Uterus (tissue), 2 donors: Measurements from ENCODE around the gene RAI14.

ENCODE experiments used
- CTCF ChIP-seq, 4 experiments: fragments of 200-600 bp in 2 of 4; fragments of 450-650 bp in 2 of 4; sonication (generic) in 2 of 4; IDR thresholded peaks; one replicate each; pipeline ENCODE4 v1.5.1; 2016 to 2019; ENCODE audit warnings: antibody characterized with exemption in 4 of 4, mild to moderate bottlenecking in 2 of 4, moderate library complexity in 1 of 4
- POLR2A ChIP-seq, 2 donors: fragments of 450-650 bp; IDR thresholded peaks; one replicate each; pipeline ENCODE4 v1.6.1; 2016; ENCODE audit warnings: antibody characterized with exemption in 2 of 2, mild to moderate bottlenecking in 1 of 2, moderate library complexity in 1 of 2

GRCh38 chr5:34826347-34826746 lies 170.2 kb downstream of the RAI14 start:
- TF ChIP-seq CTCF (IDR thresholded peaks at IDR 0.05): no peak
- TF ChIP-seq POLR2A (IDR thresholded peaks at IDR 0.05): no peak
